ENCODE results near the gene RNF220.

Gene RNF220

DNA sequence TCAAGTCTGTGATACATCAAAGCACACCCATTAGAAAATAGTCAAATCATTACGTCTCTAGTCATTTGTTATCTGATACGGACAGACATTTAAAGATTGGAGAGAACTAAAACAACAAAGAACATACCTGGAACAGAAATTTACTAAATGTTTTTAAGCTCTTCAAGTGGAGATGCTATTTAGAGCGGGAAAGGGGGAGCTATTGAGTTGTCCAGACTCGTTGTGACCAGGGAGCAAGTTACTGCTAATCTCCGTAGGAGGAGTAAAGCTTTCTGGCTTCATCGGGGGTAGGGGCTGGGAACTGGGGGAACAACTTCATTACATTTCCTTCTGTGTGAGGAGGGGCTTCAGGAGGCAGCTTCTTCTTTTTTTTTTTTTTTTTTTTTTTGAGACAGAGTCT is 129.7 kb downstream of the RNF220 start:
- H3K4me3 ChIP-seq (ENCODE audit: low read depth, low read length) = no peak overlapping the region
- in situ Hi-C loops (cut with HindIII; ENCODE audit: low pct_ligation_motif_present, low sequenced_read_pairs) = no loop called here
- peaks cover 2% of the 10 kb centered on the region for H3K27me3 ChIP-seq (replicated peaks)
- no peak overlapping the region for H3K27ac ChIP-seq
- H3K36me3 ChIP-seq (replicated peaks) = no peaks in the 10 kb centered on the region
- TF ChIP-seq, protein P1, sequence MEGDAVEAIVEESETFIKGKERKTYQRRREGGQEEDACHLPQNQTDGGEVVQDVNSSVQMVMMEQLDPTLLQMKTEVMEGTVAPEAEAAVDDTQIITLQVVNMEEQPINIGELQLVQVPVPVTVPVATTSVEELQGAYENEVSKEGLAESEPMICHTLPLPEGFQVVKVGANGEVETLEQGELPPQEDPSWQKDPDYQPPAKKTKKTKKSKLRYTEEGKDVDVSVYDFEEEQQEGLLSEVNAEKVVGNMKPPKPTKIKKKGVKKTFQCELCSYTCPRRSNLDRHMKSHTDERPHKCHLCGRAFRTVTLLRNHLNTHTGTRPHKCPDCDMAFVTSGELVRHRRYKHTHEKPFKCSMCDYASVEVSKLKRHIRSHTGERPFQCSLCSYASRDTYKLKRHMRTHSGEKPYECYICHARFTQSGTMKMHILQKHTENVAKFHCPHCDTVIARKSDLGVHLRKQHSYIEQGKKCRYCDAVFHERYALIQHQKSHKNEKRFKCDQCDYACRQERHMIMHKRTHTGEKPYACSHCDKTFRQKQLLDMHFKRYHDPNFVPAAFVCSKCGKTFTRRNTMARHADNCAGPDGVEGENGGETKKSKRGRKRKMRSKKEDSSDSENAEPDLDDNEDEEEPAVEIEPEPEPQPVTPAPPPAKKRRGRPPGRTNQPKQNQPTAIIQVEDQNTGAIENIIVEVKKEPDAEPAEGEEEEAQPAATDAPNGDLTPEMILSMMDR (IDR thresholded peaks at IDR 0.05; ENCODE audit: low read depth, low read length, missing control alignments) = no peak
- no peak for DNase-seq

DNA sequence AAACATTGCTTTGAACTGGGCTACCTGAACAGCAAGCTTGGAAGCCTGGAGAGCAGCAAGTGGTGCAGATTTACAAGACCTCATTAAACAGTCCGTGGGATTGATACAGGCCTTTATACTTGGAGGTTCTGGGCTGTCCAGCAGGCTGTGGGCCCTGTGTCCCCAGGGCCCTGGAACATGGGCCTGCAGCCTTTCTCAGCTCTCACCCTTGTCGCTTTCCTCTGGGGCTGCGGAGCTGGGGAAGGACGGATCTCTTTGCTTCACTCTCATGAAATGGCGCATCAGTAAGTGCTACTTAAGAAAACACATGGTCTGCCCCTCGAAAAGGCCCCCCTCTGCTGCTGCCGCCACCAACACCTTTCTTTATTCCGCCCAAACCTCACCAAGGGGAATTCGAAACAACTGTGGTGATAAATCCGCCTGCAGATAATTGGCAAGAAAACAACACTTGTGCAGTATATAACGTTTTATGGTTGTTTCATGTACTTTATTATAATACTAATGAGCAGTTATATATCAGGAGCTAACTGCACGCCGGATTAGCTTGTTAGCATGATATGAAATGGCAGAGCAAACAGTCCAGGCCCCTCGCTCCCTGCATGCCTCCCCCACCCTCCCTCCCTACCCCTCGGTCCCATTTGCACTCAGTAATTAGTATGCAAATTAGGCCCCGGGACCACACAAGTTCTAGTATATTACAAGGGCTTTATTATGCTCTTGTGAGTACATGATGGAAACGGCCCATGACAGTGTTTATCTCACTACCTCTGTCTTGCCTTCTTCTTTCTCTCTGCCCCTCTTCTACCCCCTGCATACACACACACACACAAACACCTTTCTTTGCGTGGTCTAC is 131.5 kb downstream of the RNF220 start:
- no peak overlapping the region for H3K4me3 ChIP-seq (ENCODE audit: low read depth, low read length)
- TF ChIP-seq, protein P1 (IDR thresholded peaks at IDR 0.05; ENCODE audit: low read depth, low read length, missing control alignments) = no peak
- H3K36me3 ChIP-seq (replicated peaks) = no peaks in the 10 kb centered on the region
- in situ Hi-C loops (cut with HindIII; ENCODE audit: low pct_ligation_motif_present, low sequenced_read_pairs) = no loop called here
- no peak for DNase-seq
- no peak overlapping the region for H3K27ac ChIP-seq
- peaks cover 2% of the 10 kb centered on the region for H3K27me3 ChIP-seq (replicated peaks)

DNA sequence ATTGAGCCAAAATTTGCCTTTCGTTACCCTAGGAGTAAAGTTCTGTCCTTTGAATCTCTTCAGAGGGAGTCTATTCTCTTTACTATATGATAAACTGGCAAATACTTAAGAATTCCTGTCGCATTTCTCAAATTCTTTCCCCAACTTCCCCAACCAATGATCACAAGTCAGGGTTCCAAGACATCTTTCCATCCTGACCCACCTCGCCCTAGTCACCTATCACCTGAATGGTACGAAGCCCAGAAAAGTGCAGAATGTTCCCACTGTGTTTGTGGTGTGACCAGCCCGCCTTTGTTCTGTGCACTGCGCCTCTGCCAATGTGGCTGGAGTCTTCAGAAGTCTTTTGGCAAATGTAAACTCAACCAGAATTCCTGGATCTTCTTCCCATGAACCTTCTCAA is 132.5 kb downstream of the RNF220 start:
- H3K27me3 ChIP-seq (replicated peaks) = peaks cover 4% of the 10 kb centered on the region
- no peaks in the 10 kb centered on the region for H3K36me3 ChIP-seq (replicated peaks)
- no peak overlapping the region for H3K27ac ChIP-seq
- in situ Hi-C loops (cut with HindIII; ENCODE audit: low pct_ligation_motif_present, low sequenced_read_pairs) = no loop called here
- TF ChIP-seq, protein P1 (IDR thresholded peaks at IDR 0.05; ENCODE audit: low read depth, low read length, missing control alignments) = no peak
- no peak overlapping the region for H3K4me3 ChIP-seq (ENCODE audit: low read depth, low read length)
- no peak for DNase-seq

DNA sequence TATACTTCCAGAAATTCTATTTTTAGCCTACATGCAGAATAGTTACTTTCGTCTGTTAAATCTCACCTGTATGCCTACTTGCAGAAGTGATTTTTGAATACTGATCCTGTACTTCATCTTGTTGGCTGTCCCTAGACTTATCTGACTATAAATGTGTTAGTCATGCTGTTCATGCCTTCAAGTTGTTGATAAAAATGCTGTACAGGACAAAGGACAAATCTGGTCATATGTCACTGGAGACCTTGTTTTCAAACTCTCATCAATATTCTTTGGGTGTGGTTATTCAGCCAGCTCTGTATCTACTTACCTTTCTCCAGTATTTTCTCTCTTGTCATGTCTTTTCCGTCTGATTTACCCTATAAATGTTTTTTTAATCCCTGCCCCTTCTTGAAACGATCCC is 132.9 kb downstream of the RNF220 start:
- in situ Hi-C loops (cut with HindIII; ENCODE audit: low pct_ligation_motif_present, low sequenced_read_pairs) = no loop called here
- TF ChIP-seq, protein P1 (IDR thresholded peaks at IDR 0.05; ENCODE audit: low read depth, low read length, missing control alignments) = no peak
- Histone ChIP-seq H3K27ac (no peak overlapping the region), H3K4me3 (ENCODE audit: low read depth, low read length) (no peak overlapping the region), H3K36me3 (replicated peaks) (no peaks in the 10 kb centered on the region), H3K27me3 (replicated peaks) (peaks cover 5% of the 10 kb centered on the region)
- DNase-seq = no peak

DNA sequence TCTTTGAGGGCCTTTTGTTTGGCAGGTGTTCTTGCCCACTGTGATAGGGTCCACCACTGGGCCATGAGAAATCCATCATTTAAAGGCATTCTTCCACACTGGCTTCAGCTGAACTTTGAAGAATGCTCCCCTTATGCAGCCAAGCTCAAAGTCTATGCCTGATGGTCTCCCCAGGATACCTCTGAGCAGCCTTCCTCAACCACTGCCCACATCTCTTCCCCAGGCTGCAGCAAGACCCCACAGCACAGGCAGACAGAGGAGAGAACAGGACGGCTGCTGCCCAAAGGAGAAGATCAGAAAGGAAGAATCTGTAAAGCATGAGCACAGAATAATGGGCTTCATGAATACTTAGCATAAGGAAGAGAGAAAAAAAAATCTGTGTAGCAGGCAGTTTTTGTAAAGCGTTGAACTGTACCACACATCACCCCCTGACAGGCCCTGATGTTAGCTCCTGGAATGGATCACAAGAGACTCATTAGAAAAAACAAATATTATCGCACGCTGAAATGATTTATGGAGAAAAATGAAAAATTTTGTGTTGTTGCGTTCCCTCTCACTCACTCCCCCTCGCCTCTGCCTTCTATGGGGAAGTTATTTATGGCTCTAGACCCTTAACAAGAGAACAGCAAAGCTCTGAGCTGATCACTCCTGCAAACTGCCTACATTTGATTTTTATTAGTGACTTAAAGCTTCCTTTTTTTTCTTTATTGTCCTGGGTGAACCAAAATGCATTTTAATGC is 135.1 kb downstream of the RNF220 start:
- H3K36me3 ChIP-seq (replicated peaks) = no peaks in the 10 kb centered on the region
- in situ Hi-C loops (cut with HindIII; ENCODE audit: low pct_ligation_motif_present, low sequenced_read_pairs) = no loop called here
- TF ChIP-seq, protein P1 (IDR thresholded peaks at IDR 0.05; ENCODE audit: low read depth, low read length, missing control alignments) = no peak
- H3K27me3 ChIP-seq (replicated peaks) = peaks cover 22% of the 10 kb centered on the region
- no peak for DNase-seq
- H3K4me3 ChIP-seq (ENCODE audit: low read depth, low read length) = no peak overlapping the region
- H3K27ac ChIP-seq = no peak overlapping the region
